HepG2 (cell line): ENCODE data around the gene ANTXR1. TPM values are rescaled to one million over a fixed set of nuclear protein-coding genes. Genes with fewer than 3 reads are reported as not detected.
A peak's percentile ranks its signal among the peaks of the same experiment; 100 is the strongest.

Experiments
- ASH2L ChIP-seq: fragments of 300-600, 200-600 bp; sonication (generic); IDR thresholded peaks from 2 replicates; pipeline ENCODE4 v1.7.0; 2017; ENCODE audit warnings: low read depth, mild to moderate bottlenecking, moderate library complexity, mixed read lengths, low read length; ENCODE audit not compliant: insufficient read length
- BCL3 ChIP-seq: sonication (generic); formaldehyde crosslinking; IDR thresholded peaks from 2 replicates; pipeline ENCODE4 v1.5.1; 2020; ENCODE audit warnings: mild to moderate bottlenecking, missing genetic modification reagents, moderate library complexity
- CAMTA2 ChIP-seq: sonication (generic); formaldehyde crosslinking; IDR thresholded peaks from 2 replicates; pipeline ENCODE4 v1.4.0; 2020; ENCODE audit warnings: mild to moderate bottlenecking, missing genetic modification reagents, borderline replicate concordance
- E2F5 ChIP-seq: sonication (generic); formaldehyde crosslinking; conservative IDR thresholded peaks from 2 replicates; pipeline ENCODE4 v1.4.0; 2020; ENCODE audit warnings: missing genetic modification reagents
- EZH2 ChIP-seq: conservative IDR thresholded peaks from 2 replicates; pipeline ENCODE4 v1.6.1; 2012; ENCODE audit warnings: mild to moderate bottlenecking, low read depth, low read length, moderate library complexity
- GMEB1 ChIP-seq: sonication (generic); formaldehyde crosslinking; IDR thresholded peaks from 2 replicates; pipeline ENCODE4 v1.5.1; 2020; ENCODE audit warnings: missing genetic modification reagents, mild to moderate bottlenecking, borderline replicate concordance
- HNRNPUL1 ChIP-seq: fragments of 200-400 bp; formaldehyde crosslinking; IDR thresholded peaks from 2 replicates; pipeline ENCODE4 v1.6.1; 2017; ENCODE audit warnings: low read depth, mild to moderate bottlenecking, low read length, moderate library complexity
- IKZF5 ChIP-seq: IDR thresholded peaks from 2 replicates; pipeline ENCODE4 v1.6.1; 2018; ENCODE audit warnings: missing genetic modification reagents, mild to moderate bottlenecking, missing compliant biosample characterization
- NFKB2 ChIP-seq: sonication (generic); formaldehyde crosslinking; IDR thresholded peaks from 2 replicates; pipeline ENCODE4 v1.4.0; 2020; ENCODE audit warnings: missing genetic modification reagents, borderline replicate concordance
- NFYC ChIP-seq: IDR thresholded peaks from 2 replicates; pipeline ENCODE4 v1.6.1; 2016; ENCODE audit warnings: missing genetic modification reagents, missing compliant biosample characterization
- RELA ChIP-seq: sonication (generic); formaldehyde crosslinking; IDR thresholded peaks from 2 replicates; pipeline ENCODE4 v1.4.0; 2020; ENCODE audit warnings: missing genetic modification reagents
- TMF1 ChIP-seq: sonication (generic); formaldehyde crosslinking; IDR thresholded peaks from 2 replicates; pipeline ENCODE4 v1.8.1; 2022; ENCODE audit warnings: low read depth, missing genetic modification reagents
- TOPORS ChIP-seq: sonication (generic); formaldehyde crosslinking; IDR thresholded peaks from 2 replicates; pipeline ENCODE4 v1.8.0; 2023; ENCODE audit warnings: mild to moderate bottlenecking, missing genetic modification reagents
- ZC3H13 ChIP-seq: sonication (generic); formaldehyde crosslinking; IDR thresholded peaks from 2 replicates; pipeline ENCODE4 v1.8.1; 2023; ENCODE audit warnings: mild to moderate bottlenecking, missing genetic modification reagents, moderate library complexity
- ZFP41 ChIP-seq: sonication (generic); formaldehyde crosslinking; IDR thresholded peaks from 2 replicates; pipeline ENCODE4 v1.4.0; 2020; ENCODE audit warnings: mild to moderate bottlenecking, missing genetic modification reagents, borderline replicate concordance
- ZIK1 ChIP-seq: sonication (generic); formaldehyde crosslinking; IDR thresholded peaks from 2 replicates; pipeline ENCODE4 v1.5.0; 2020; ENCODE audit warnings: mild to moderate bottlenecking, low read depth, missing genetic modification reagents, borderline replicate concordance
- ZNF232 ChIP-seq: sonication (generic); formaldehyde crosslinking; IDR thresholded peaks from 2 replicates; pipeline ENCODE4 v1.4.0; 2020; ENCODE audit warnings: missing genetic modification reagents, borderline replicate concordance
- ZNF282 ChIP-seq: fragments of 450-650 bp; IDR thresholded peaks from 2 replicates; pipeline ENCODE4 v1.6.1; 2018; ENCODE audit not compliant: partially characterized antibody
- ZNF570 ChIP-seq: sonication (generic); formaldehyde crosslinking; IDR thresholded peaks from 2 replicates; pipeline ENCODE4 v1.4.0; 2020; ENCODE audit warnings: mild to moderate bottlenecking, missing genetic modification reagents, borderline replicate concordance
- ZNF703 ChIP-seq: sonication (generic); formaldehyde crosslinking; IDR thresholded peaks from 2 replicates; pipeline ENCODE4 v1.5.1; 2020; ENCODE audit warnings: missing genetic modification reagents, mild to moderate bottlenecking, moderate library complexity, borderline replicate concordance
- ZNF879 ChIP-seq: sonication (generic); formaldehyde crosslinking; IDR thresholded peaks from 2 replicates; pipeline ENCODE4 v1.8.1; 2023; ENCODE audit warnings: missing genetic modification reagents
- ZUFSP ChIP-seq: sonication (generic); formaldehyde crosslinking; IDR thresholded peaks from 2 replicates; pipeline ENCODE4 v1.9.0; 2021; ENCODE audit warnings: missing genetic modification reagents, mild to moderate bottlenecking, borderline replicate concordance
- polyA plus RNA-seq, 8 experiments: library from polyadenylated mRNA; depleted of rRNA in 3 of 8; stranded (reverse) in 7 of 8; unstranded in 1 of 8; fragments of >200 nt; fragmentation: Illumina TruSeq in 4 of 8; extraction: Trizol in 4 of 8; gene quantifications; 2 replicates each; pipeline versions ENCODE4 v1.2.1 to v1.2.3, GENCODE V29; 2011 to 2016; ENCODE audit warnings: low read depth in 4 of 8, missing spikeins in 1 of 8, mixed read lengths in 1 of 8; ENCODE audit not compliant: insufficient read depth in 1 of 8
- total RNA-seq, 5 experiments: library from RNA; depleted of rRNA; stranded (reverse); fragments of >200 nt; fragmentation: Illumina TruSeq; extraction: Trizol; gene quantifications; 2 replicates each; pipeline ENCODE4 v1.2.3, GENCODE V29; 2016; ENCODE audit warnings: low read depth in 1 of 5

ANTXR1 gene
- total and polyA plus RNA-seq, 2 of the 13 experiments (the other 11 are each of a cell fraction or from before 2014, with no cell fraction given), result 4.5 to 12.7 TPM

- no peak for TF ChIP-seq ZUFSP (CRISPR knock-in tag)
- TF ChIP-seq IKZF5 (CRISPR knock-in tag), result peak; percentile 99
- TF ChIP-seq ZC3H13 (CRISPR knock-in tag), result 0 out of 2 replicates have a peak, but pooled peaks have one; percentile 88
- TF ChIP-seq BCL3 (CRISPR knock-in tag), result peak; percentile 93
- TF ChIP-seq RELA (CRISPR knock-in tag), result peak; percentile 95
- no peak for TF ChIP-seq EZH2
- 0 out of 2 replicates have a peak, but pooled peaks have one; percentile 65 for TF ChIP-seq ZNF879 (CRISPR knock-in tag)
- TF ChIP-seq NFKB2 (CRISPR knock-in tag), result peak; percentile 96; the same call in 1 of the 2 replicates
- peak; percentile 97 for TF ChIP-seq TMF1 (CRISPR knock-in tag)
- no peak for TF ChIP-seq ZNF570 (CRISPR knock-in tag)
- TF ChIP-seq ZIK1 (CRISPR knock-in tag), result peak; percentile 96
- peak; percentile 80 for TF ChIP-seq ASH2L
- TF ChIP-seq ZFP41 (CRISPR knock-in tag), result peak; percentile 92; the same call in 1 of the 2 replicates
- peak; percentile 68 for TF ChIP-seq ZNF232 (CRISPR knock-in tag)
- no peak for TF ChIP-seq HNRNPUL1
- TF ChIP-seq GMEB1 (CRISPR knock-in tag), result peak; percentile 85
- TF ChIP-seq TOPORS, result peak; percentile 95
- TF ChIP-seq ZNF282, result no peak
- no peak for TF ChIP-seq CAMTA2 (CRISPR knock-in tag)
- peak; percentile 55; the same call in 1 of the 2 replicates for TF ChIP-seq NFYC
- TF ChIP-seq E2F5 (CRISPR knock-in tag), result peak; percentile 81; the same call in 1 of the 2 replicates
- TF ChIP-seq ZNF703 (CRISPR knock-in tag), result no peak; the same call in 1 of the 2 replicates
Observed at GRCh38 chr2:69177785-69178636, 165.0 kb downstream of the ANTXR1 start (continued).
